Activated CD8-positive, alpha-beta T cell treated with anti-CD3 and anti-CD28 coated beads for 36 hours (primary cell): ENCODE results near the gene DPM2. TPM values are rescaled to one million over a fixed set of nuclear protein-coding genes. Genes with fewer than 3 reads are reported as not detected.
A peak's percentile ranks its signal among the peaks of the same experiment; 100 is the strongest.

Experiments
- ATAC-seq: fragments of 200-7000 bp; cut with Tn5 transposase; one replicate; pipeline ENCODE4 v1.10.0; 2021; ENCODE audit warnings: mild to moderate bottlenecking, moderate library complexity
- CTCF ChIA-PET: fragments of 350-600 bp; sonication (Branson Sonifier 250); formaldehyde crosslinking; loops from one replicate; lab custom pipeline; 2021; ENCODE audit warnings: antibody characterized with exemption; lab: Charles Lee
- POLR2A ChIA-PET: fragments of 350-600 bp; sonication (Branson Sonifier 250); formaldehyde crosslinking; loops from one replicate; lab custom pipeline; 2021; ENCODE audit warnings: antibody characterized with exemption; lab: Charles Lee
- DNase-seq: peaks from one replicate; pipeline ENCODE4 v3.0.0-alpha.2; 2020
- H3K27ac Mint-ChIP-seq: one replicate; pipeline ENCODE4 v1.8.0; 2021; ENCODE audit warnings: mild to moderate bottlenecking, mixed read lengths
- H3K27me3 Mint-ChIP-seq: one replicate; pipeline ENCODE4 v1.8.0; 2021; ENCODE audit warnings: mixed read lengths
- H3K36me3 Mint-ChIP-seq: one replicate; pipeline ENCODE4 v1.8.0; 2021; ENCODE audit warnings: low read depth, mixed read lengths
- H3K4me1 Mint-ChIP-seq: one replicate; pipeline ENCODE4 v1.8.0; 2021; ENCODE audit warnings: low read depth, mixed read lengths
- H3K4me3 Mint-ChIP-seq: one replicate; pipeline ENCODE4 v1.8.0; 2021; ENCODE audit warnings: mild to moderate bottlenecking, moderate library complexity, mixed read lengths
- H3K9me3 Mint-ChIP-seq: one replicate; pipeline ENCODE4 v1.8.0; 2021; ENCODE audit warnings: mixed read lengths
- intact Hi-C: fragments of 100-400 bp; cut with micrococcal nuclease; formaldehyde crosslinking; loops from one replicate; pipeline ENCODE4 v1.10.0; 2022
- total RNA-seq, 2 experiments: library from RNA; stranded (reverse); gene quantifications; one replicate each; pipeline ENCODE4 v1.2.3, GENCODE V29; 2021
- TF ChIP-seq, protein P1 (sequence below): fragments of 200-600 bp; IDR thresholded peaks from one replicate; pipeline ENCODE4 v1.8.0; 2022; ENCODE audit warnings: antibody characterized with exemption, mild to moderate bottlenecking

The DPM2 gene
- total RNA-seq, 2 experiments from 2014 or later, result 41.3 to 43.9 TPM

DNA sequence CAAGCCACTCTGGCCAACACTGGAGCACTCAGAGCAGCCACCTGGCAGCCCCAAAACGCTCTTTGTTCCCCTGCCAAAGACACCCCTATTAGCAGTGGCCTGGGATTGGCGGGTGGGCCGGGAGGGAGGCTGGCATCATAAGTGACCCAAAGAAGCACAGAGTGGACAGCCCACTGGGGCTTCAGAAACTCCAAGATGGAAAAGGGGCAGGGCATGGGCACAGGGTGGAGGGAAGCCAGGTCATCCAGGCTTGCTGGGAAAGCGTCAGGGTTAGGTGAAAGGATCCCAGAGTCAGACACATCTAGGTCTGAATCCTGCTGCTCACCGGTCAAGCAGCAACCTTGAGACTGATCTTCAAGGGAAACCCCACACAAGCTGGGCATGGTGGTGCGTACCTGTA lies 28.3 kb upstream of the DPM2 start:
- TF ChIP-seq, protein P1, sequence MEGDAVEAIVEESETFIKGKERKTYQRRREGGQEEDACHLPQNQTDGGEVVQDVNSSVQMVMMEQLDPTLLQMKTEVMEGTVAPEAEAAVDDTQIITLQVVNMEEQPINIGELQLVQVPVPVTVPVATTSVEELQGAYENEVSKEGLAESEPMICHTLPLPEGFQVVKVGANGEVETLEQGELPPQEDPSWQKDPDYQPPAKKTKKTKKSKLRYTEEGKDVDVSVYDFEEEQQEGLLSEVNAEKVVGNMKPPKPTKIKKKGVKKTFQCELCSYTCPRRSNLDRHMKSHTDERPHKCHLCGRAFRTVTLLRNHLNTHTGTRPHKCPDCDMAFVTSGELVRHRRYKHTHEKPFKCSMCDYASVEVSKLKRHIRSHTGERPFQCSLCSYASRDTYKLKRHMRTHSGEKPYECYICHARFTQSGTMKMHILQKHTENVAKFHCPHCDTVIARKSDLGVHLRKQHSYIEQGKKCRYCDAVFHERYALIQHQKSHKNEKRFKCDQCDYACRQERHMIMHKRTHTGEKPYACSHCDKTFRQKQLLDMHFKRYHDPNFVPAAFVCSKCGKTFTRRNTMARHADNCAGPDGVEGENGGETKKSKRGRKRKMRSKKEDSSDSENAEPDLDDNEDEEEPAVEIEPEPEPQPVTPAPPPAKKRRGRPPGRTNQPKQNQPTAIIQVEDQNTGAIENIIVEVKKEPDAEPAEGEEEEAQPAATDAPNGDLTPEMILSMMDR, result no peak
- POLR2A ChIA-PET, result interaction anchor here (22.5 to 25.2 kb wide), 2 partner anchors 5 to 10 kb away, joined by 408 read pairs; partner anchors contain the start of gene EEIG1
- H3K4me3 Mint-ChIP-seq, result peak overlapping the region; percentile 79
- CTCF ChIA-PET, result interaction anchor here (0.8 to 30.0 kb wide), 4 partner anchors 11 to 127 kb away, joined by 3 to 631 read pairs (median 172); partner anchors contain the start of gene EEIG1
- H3K9me3 Mint-ChIP-seq, result no peaks in the 10 kb centered on the region
- intact Hi-C loops, result no loop called here
- no peak for DNase-seq
- H3K36me3 Mint-ChIP-seq, result peaks cover 30% of the 10 kb centered on the region
- H3K4me1 Mint-ChIP-seq, result peaks cover 97% of the 10 kb centered on the region
- no peak for ATAC-seq
- no peaks in the 10 kb centered on the region for H3K27me3 Mint-ChIP-seq
- H3K27ac Mint-ChIP-seq, result peak overlapping the region; percentile 99

DNA sequence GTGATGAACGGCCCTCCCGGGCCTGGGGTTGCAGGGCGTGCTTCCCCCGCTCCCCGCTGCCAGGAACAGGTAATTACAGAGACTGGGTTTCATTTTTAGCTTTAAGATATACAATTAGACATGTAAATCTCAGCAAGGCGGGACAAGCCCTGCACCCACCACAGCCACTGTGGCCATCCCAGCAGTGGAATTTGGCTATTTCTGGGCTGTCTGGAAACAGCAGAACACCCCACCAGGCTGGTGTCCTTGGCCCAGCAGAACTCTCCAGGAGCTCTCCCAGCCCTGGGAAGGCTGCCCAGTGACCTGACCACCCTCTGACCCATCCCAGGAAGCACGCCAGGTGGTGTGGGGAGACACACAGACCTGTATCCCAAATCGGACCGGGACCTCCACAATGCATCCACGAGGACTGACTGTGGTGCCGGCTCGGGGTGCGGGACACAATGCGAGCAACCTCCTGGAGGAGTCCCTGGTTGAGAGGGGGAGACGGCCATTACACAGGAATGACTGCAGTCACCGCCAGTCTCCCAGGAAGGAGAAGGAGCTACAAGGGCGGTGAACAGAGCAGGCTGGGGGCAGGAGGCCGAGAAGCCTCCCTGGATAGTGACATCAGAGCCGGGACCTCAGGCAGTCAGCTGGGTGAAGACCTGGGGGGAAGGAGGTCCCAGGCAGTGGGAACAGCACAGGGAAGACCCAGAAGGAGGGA lies 25.9 kb upstream of the DPM2 start:
- ChIA-PET CTCF (interaction anchor here (1.0 to 30.0 kb wide), 4 partner anchors 10 to 64 kb away, joined by 4 to 631 read pairs (median 172); partner anchors contain the start of gene EEIG1), POLR2A (interaction anchor here (0.6 to 25.2 kb wide), 4 partner anchors 10 to 70 kb away, joined by 3 to 408 read pairs (median 5); partner anchors contain the start of gene EEIG1)
- H3K27me3 Mint-ChIP-seq, result no peaks in the 10 kb centered on the region
- peaks cover 97% of the 10 kb centered on the region for H3K4me1 Mint-ChIP-seq
- ATAC-seq, result peak; percentile 7
- no peak for DNase-seq
- H3K9me3 Mint-ChIP-seq, result peaks cover 6% of the 10 kb centered on the region
- peak overlapping the region; percentile 50 for H3K4me3 Mint-ChIP-seq
- H3K27ac Mint-ChIP-seq, result peak overlapping the region; percentile 99
- intact Hi-C loops, result no loop called here
- H3K36me3 Mint-ChIP-seq, result peaks cover 35% of the 10 kb centered on the region
- TF ChIP-seq, protein P1, result no peak

DNA sequence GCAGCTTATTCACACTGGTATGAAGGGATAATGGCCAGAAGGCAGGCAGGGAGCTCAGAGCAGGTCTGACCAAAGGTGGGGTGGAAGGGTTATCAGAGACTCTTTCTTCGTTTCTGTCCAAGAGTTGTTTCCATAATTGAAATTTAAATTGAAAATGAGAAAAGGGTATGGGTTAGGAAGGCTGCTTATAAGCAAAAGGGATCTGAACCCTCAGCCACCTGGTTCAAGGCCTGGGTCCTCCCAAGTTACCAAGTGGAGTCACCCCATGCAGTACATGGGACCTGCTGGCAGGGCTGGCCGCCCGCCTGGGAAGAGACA lies 25.3 kb upstream of the DPM2 start:
- Mint-ChIP-seq H3K27ac (peak overlapping the region; percentile 99), H3K4me3 (peak overlapping the region; percentile 50), H3K36me3 (peaks cover 35% of the 10 kb centered on the region), H3K27me3 (no peaks in the 10 kb centered on the region), H3K9me3 (peaks cover 6% of the 10 kb centered on the region), H3K4me1 (peaks cover 95% of the 10 kb centered on the region)
- ATAC-seq (no peak), DNase-seq (no peak)
- ChIA-PET POLR2A (interaction anchor here (1.4 to 25.2 kb wide), 2 partner anchors 13 to 71 kb away, joined by 5 to 408 read pairs; partner anchors contain the start of gene EEIG1), CTCF (interaction anchor here (15.3 to 30.0 kb wide), 3 partner anchors 14 to 65 kb away, joined by 163 to 631 read pairs (median 181); partner anchors contain the start of gene EEIG1)
- TF ChIP-seq, protein P1, result no peak
- intact Hi-C loops, result no loop called here

DNA sequence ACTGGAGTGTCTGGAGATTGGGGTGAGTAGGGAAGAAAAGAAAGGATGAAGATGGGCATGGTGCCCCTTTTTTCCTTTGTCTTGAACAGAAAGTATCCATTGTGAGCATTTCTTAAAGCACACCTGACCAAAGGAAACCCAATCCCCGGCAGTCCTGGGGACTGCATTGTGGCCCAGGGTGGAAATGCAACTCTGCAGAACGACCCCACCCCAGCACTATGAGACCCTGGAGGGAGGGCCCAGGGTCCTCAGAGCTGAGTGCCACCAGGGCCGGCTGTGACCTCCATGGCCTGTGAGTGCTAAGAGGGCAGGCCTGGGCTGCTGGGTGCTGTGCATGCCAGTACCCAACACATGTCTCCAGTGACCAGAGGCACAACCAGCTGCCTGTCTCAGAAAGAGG lies 24.6 kb upstream of the DPM2 start:
- Mint-ChIP-seq H3K9me3 (peaks cover 6% of the 10 kb centered on the region), H3K27me3 (no peaks in the 10 kb centered on the region), H3K27ac (peak overlapping the region; percentile 99), H3K4me1 (peaks cover 93% of the 10 kb centered on the region), H3K36me3 (peaks cover 37% of the 10 kb centered on the region), H3K4me3 (no peak overlapping the region)
- ChIA-PET POLR2A (interaction anchor here (1.4 to 25.2 kb wide), 3 partner anchors 14 to 73 kb away, joined by 4 to 408 read pairs (median 5); partner anchors contain the start of gene EEIG1), CTCF (interaction anchor here (15.3 to 30.0 kb wide), 3 partner anchors 14 to 66 kb away, joined by 163 to 631 read pairs (median 181); partner anchors contain the start of gene EEIG1)
- intact Hi-C loops, result no loop called here
- TF ChIP-seq, protein P1, result no peak
- DNase-seq, result no peak
- no peak for ATAC-seq
